ENCODE measurements around the gene YPEL4. TPM values are rescaled to one million over a fixed set of nuclear protein-coding genes. Genes with fewer than 3 reads are reported as not detected.

YPEL4 gene
- polyA plus RNA-seq, 1 experiment: 1.1 TPM

DNA sequence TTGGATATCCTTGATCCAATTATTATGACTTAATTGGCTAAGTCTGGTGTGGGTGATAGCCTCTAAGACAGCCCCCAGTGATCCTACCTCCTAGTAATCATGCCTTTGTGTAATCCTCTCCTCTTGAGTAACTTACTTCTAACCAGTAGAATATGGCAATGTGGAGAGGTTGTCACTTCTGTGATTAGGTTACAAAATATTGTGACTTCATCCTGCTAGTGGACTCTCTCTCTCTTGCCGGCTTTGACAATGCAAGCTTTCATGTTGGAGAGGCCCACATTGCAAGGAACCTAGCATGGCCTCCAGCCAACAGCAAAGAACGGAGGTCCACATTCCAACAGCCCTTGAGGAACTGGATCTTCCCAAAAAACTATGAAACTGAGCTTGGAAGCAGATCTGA, 19.5 kb downstream of the YPEL4 start:
- no peak for DNase-seq (ENCODE audit: low read depth, low spot score)
- POLR2A ChIA-PET: no interaction called here
- Histone ChIP-seq H3K27ac (ENCODE audit: low read depth, low read length) (no peak overlapping the region), H3K4me3 (ENCODE audit: low read depth, low read length) (no peak overlapping the region), H3K27me3 (ENCODE audit: control insufficient read depth, insufficient read depth, low read length) (peaks cover 17% of the 10 kb centered on the region), H3K9me3 (ENCODE audit: control insufficient read depth, insufficient read depth, low read length) (no peaks in the 10 kb centered on the region)
- CTCF ChIA-PET: interaction anchor here (1.5 to 3.6 kb wide), 2 partner anchors 11 to 63 kb away, joined by 4 to 14 read pairs; partner anchors contain the start of gene UBE2L6
- TF ChIP-seq, protein P1, sequence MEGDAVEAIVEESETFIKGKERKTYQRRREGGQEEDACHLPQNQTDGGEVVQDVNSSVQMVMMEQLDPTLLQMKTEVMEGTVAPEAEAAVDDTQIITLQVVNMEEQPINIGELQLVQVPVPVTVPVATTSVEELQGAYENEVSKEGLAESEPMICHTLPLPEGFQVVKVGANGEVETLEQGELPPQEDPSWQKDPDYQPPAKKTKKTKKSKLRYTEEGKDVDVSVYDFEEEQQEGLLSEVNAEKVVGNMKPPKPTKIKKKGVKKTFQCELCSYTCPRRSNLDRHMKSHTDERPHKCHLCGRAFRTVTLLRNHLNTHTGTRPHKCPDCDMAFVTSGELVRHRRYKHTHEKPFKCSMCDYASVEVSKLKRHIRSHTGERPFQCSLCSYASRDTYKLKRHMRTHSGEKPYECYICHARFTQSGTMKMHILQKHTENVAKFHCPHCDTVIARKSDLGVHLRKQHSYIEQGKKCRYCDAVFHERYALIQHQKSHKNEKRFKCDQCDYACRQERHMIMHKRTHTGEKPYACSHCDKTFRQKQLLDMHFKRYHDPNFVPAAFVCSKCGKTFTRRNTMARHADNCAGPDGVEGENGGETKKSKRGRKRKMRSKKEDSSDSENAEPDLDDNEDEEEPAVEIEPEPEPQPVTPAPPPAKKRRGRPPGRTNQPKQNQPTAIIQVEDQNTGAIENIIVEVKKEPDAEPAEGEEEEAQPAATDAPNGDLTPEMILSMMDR (IDR thresholded peaks at IDR 0.05; ENCODE audit: low read depth, low read length): no peak

DNA sequence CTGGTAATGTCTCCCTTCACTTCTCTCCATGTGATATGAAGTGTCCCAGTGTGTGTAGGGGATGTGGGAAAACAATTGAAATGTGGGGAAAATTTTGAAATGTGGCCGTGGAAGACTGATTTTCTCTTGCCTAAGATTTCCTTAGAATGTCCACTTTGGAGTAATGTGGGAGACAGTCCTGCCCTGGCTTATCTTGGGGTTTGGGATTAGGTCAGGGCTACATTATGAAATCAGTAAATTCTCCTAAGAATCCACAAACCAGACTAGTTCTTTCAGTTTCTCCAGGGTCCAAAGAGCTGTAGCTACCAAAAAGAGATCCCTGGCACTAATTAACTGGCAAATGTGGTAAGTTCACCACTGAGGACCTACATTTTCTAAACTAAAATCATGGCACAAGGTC, 22.8 kb downstream of the YPEL4 start:
- Histone ChIP-seq H3K9me3 (ENCODE audit: control insufficient read depth, insufficient read depth, low read length) (no peaks in the 10 kb centered on the region), H3K27ac (ENCODE audit: low read depth, low read length) (no peak overlapping the region), H3K27me3 (ENCODE audit: control insufficient read depth, insufficient read depth, low read length) (peaks cover 9% of the 10 kb centered on the region), H3K4me3 (ENCODE audit: low read depth, low read length) (no peak overlapping the region)
- TF ChIP-seq, protein P1 (IDR thresholded peaks at IDR 0.05; ENCODE audit: low read depth, low read length): no peak
- no peak for DNase-seq (ENCODE audit: low read depth, low spot score)
- ChIA-PET POLR2A (no interaction called here), CTCF (interaction anchor here (1.8 to 2.4 kb wide), 2 partner anchors 14 to 18 kb away, joined by 7 to 8 read pairs; no protein-coding TSS in a partner anchor)

DNA sequence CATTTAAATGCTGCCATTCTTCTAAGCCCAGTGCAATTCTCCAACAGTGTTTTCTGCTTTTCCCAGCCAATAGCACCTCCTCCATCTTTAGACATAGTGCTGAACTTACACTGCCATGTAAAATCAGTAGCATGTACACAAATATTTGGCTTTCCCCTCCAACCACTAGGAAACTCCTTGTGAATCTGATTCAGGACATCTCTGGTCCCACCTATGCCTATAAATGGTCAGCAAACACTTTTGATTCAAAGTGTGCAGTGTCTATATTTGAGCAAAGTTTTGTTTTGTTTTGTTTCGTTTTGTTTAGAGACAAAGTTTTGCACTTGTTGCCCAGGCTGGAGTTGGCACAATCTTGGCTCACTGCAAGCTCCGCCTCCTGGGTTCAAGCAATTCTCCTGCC, 24.8 kb downstream of the YPEL4 start:
- Histone ChIP-seq H3K27me3 (ENCODE audit: control insufficient read depth, insufficient read depth, low read length) (no peaks in the 10 kb centered on the region), H3K9me3 (ENCODE audit: control insufficient read depth, insufficient read depth, low read length) (no peaks in the 10 kb centered on the region), H3K27ac (ENCODE audit: low read depth, low read length) (no peak overlapping the region), H3K4me3 (ENCODE audit: low read depth, low read length) (no peak overlapping the region)
- CTCF ChIA-PET: no interaction called here
- TF ChIP-seq, protein P1 (IDR thresholded peaks at IDR 0.05; ENCODE audit: low read depth, low read length): no peak
- DNase-seq (ENCODE audit: low read depth, low spot score): no peak
- POLR2A ChIA-PET: no interaction called here

DNA sequence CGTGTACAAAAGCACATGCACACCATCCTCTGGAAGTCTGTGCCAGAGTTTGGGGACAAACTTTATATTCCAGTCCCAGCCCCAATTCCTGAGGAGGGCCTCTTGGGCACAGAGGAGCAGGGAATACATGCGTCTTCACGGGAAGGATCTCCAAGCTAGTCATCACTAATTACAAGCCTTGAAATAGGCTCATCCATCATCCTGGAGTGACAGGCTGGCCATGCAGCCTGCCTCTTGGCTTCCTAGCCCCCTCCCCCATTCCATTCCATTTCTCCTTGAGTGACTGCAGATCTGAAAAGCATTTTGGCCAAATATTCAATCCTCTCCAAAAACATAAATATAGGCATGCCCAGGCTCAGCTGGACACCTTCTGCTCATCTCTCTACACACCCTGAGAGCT, 27.4 kb downstream of the YPEL4 start:
- Histone ChIP-seq H3K27ac (ENCODE audit: low read depth, low read length) (no peak overlapping the region), H3K4me3 (ENCODE audit: low read depth, low read length) (no peak overlapping the region), H3K27me3 (ENCODE audit: control insufficient read depth, insufficient read depth, low read length) (no peaks in the 10 kb centered on the region), H3K9me3 (ENCODE audit: control insufficient read depth, insufficient read depth, low read length) (peaks cover 6% of the 10 kb centered on the region)
- TF ChIP-seq, protein P1 (IDR thresholded peaks at IDR 0.05; ENCODE audit: low read depth, low read length): no peak
- ChIA-PET POLR2A (no interaction called here), CTCF (interaction anchor here (0.8 kb wide), 1 partner anchor 22 kb away, joined by 8 read pairs; no protein-coding TSS in a partner anchor)
- no peak for DNase-seq (ENCODE audit: low read depth, low spot score)

DNA sequence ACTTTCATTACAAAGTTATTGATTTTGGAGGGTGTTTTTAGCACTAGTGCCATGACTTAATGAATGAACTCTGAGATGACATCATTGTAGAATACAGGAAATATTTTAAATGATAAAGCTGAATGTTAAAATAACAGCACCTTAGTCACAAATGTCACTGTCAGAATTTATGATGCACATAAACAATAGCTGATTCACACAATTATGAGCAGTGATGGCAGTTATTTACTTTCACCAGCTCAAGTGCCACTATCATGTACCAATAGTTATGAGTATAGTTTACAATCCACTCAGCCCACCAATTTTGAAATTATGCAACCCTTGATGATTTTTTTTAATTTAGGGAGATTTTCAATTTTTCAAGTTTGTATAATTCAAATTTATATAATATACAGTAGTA, 29.2 kb downstream of the YPEL4 start:
- CTCF ChIA-PET: interaction anchor here (1.0 to 2.5 kb wide), 3 partner anchors 20 to 53 kb away, joined by 3 to 9 read pairs (median 3); partner anchors contain the start of gene UBE2L6

More for the DNA sequence above, 29.2 kb downstream of the YPEL4 start:
- TF ChIP-seq, protein P1 (IDR thresholded peaks at IDR 0.05; ENCODE audit: low read depth, low read length): no peak
- Histone ChIP-seq H3K27ac (ENCODE audit: low read depth, low read length) (no peak overlapping the region), H3K27me3 (ENCODE audit: control insufficient read depth, insufficient read depth, low read length) (peaks cover 3% of the 10 kb centered on the region), H3K4me3 (ENCODE audit: low read depth, low read length) (no peak overlapping the region), H3K9me3 (ENCODE audit: control insufficient read depth, insufficient read depth, low read length) (peaks cover 6% of the 10 kb centered on the region)
- POLR2A ChIA-PET: no interaction called here
- no peak for DNase-seq (ENCODE audit: low read depth, low spot score)
